Peyer's patch (tissue), 4 donors: Measurements from ENCODE around the gene POTEB2.
"Not testable (repeated sequence)": the region's sequence is repeated elsewhere in the genome, so short reads cannot be mapped to it uniquely, and the experiment has no call there.

Source experiments
- CTCF ChIP-seq, 6 experiments: fragments of 450-650 bp in 4 of 6; fragments of 200-600 bp in 2 of 6; sonication (generic) in 1 of 6; IDR thresholded peaks; one replicate each; pipeline ENCODE4 v1.5.1; 2017 to 2019; ENCODE audit warnings: antibody characterized with exemption in 6 of 6, mild to moderate bottlenecking in 3 of 6, moderate library complexity in 1 of 6
- POLR2A ChIP-seq, 2 donors: fragments of 450-650 bp; IDR thresholded peaks; one replicate each; pipeline ENCODE4 v1.5.1; 2017; ENCODE audit warnings: antibody characterized with exemption in 2 of 2, mild to moderate bottlenecking in 2 of 2, moderate library complexity in 2 of 2

GRCh38 chr15:20866214-20866613 lies at the start of gene POTEB2:
- not testable (repeated sequence) for TF ChIP-seq CTCF, POLR2A (IDR thresholded peaks at IDR 0.05)
